Skin epidermis (tissue), 12 donors: ENCODE data around the gene BTNL3.
"Not testable (repeated sequence)": the region's sequence is repeated elsewhere in the genome, so short reads cannot be mapped to it uniquely, and the experiment has no call there.

ENCODE experiments used
- H3K27ac ChIP-seq, 21 experiments: fragments of 200-600 bp; sonication (generic) in 11 of 21; one replicate each; pipeline ENCODE4 v1.5.0; 2020; ENCODE audit warnings: mild to moderate bottlenecking in 3 of 21, inconsistent platforms in 2 of 21, moderate library complexity in 2 of 21
- H3K4me3 ChIP-seq, 7 experiments: fragments of 200-600 bp; sonication (generic) in 2 of 7; one replicate each; pipeline ENCODE4 v1.5.0; 2020; ENCODE audit warnings: inconsistent platforms in 2 of 7, mild to moderate bottlenecking in 2 of 7, moderate library complexity in 1 of 7

Gene BTNL3

DNA sequence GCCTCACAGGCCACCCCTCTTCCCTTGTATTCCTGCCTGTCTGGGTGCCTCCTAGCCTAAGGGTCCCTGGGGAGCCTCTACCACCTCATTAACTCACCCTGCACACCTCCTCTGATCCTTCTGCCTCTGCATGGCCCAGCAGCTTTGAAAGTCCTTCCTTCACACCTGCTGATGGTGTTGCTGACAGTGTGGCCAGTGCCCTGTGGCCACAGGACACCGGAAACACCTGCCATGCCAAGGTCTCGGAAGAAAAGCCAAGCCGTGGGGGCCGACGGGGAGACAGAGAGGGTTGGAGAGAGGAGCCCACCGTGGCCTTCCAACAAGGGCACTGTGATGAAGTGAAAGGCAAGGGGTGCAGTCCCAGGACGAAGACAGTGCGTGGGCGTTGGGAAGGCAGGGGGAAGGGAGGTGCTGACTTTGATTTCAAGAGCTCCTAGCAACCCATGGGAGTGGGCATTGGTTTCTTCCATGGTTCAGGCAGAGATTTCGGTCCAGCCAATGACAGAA is 55.5 kb downstream of the BTNL3 start:
- Histone ChIP-seq H3K4me3 (no peak overlapping the region), H3K27ac (peak overlapping the region in 2 of 21 experiments; percentile 16 to 38)

DNA sequence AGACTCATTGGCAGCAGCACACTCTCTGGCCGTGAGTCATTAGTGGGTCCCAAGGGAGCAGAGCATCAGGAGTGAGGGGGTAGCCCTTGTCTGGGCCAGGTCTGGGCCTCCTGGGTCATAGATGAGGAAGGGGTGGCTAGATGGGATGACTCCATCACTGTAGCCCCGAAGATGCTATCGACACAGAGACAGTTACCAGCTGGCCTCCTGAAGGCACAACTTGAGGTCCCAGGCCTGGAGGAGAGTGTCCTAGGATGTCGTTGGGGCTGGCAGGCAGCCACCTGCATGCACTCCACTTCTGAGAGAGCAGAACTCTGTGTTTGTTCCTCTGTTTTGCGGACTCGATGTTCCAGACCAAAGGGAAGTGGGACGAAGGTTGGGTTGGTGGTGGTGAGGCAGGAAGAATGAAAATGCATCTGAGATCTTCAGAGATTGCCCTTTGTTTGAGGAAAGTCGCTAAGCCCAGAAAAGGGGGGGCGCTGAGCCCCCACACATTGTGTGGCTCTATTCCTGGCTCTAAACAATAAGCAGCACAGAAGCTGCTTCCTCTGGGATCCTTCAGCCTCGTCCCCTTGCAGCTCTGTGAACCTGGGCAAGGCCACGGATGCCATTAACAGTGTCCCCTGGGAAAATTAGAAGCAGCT is 56.1 kb downstream of the BTNL3 start:
- no peak overlapping the region for H3K27ac ChIP-seq
- H3K4me3 ChIP-seq = no peak overlapping the region

DNA sequence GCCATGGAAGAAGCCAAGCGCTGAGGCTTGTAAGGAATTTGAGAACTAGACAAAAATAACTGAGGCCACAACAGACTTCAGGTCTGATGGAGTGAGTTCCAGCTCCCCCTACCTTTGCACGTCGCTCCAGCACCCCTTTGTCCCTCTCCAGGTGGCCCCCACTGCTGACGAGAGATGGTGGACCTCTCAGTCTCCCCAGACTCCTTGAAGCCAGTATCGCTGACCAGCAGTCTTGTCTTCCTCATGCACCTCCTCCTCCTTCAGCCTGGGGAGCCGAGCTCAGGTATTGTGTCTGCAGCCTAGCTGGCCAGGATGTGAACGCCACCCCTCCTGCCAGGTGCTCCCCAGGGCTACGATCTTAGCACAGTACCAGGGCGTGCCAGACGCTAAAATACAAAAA is 56.7 kb downstream of the BTNL3 start:
- no peak overlapping the region for H3K27ac ChIP-seq
- no peak overlapping the region for H3K4me3 ChIP-seq

DNA sequence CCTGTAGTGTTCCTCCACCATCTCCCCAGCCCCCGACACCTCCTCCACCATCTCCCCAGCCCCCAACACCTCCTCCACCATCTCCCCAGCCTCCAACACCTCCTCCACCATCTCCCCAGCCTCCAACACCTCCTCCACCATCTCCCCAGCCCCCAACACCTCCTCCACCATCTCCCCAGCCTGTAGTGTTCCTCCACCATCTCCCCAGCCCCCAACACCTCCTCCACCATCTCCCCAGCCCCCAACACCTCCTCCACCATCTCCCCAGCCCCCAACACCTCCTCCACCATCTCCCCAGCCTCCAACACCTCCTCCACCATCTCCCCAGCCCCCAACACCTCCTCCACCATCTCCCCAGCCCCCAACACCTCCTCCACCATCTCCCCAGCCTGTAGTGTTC is 57.2 kb downstream of the BTNL3 start:
- not testable (repeated sequence) for H3K27ac ChIP-seq, H3K4me3 ChIP-seq

DNA sequence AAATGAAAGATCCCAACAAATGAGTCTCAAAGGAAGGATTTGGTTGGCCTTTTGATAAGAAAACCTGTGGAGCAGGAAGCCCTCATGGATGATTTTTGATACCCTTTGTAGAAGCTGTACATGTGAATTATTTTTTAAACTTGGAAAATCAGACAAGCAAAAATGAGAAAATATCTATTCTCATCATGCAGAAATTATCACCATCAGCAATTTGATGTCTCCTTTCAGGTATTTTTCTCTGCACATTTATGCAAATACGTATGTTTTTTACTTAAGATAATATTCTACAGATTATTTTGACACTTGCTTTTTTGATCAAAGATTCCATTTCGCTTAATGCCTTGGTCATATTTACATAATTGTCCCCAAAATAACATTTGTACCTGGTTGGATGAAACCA is 58.6 kb downstream of the BTNL3 start:
- H3K27ac ChIP-seq = no peak overlapping the region
- H3K4me3 ChIP-seq = no peak overlapping the region

DNA sequence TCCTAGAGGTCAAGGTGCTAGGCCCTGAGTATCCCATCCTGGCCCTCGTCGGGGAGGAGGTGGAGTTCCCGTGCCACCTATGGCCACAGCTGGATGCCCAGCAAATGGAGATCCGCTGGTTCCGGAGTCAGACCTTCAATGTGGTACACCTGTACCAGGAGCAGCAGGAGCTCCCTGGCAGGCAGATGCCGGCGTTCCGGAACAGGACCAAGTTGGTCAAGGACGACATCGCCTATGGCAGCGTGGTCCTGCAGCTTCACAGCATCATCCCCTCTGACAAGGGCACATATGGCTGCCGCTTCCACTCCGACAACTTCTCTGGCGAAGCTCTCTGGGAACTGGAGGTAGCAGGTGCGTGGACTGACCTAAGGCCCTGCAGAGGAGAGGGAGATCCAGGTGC is 59.3 kb downstream of the BTNL3 start:
- H3K4me3 ChIP-seq = no peak overlapping the region
- H3K27ac ChIP-seq = no peak overlapping the region

DNA sequence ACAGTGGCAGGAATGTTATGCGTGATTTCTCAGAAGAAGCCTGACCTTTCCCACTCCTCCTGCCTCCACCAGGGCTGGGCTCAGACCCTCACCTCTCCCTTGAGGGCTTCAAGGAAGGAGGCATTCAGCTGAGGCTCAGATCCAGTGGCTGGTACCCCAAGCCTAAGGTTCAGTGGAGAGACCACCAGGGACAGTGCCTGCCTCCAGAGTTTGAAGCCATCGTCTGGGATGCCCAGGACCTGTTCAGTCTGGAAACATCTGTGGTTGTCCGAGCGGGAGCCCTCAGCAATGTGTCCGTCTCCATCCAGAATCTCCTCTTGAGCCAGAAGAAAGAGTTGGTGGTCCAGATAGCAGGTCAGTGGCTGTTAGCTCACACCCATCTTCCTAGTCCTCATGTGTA is 61.4 kb downstream of the BTNL3 start:
- H3K4me3 ChIP-seq = no peak overlapping the region
- H3K27ac ChIP-seq = no peak overlapping the region

DNA sequence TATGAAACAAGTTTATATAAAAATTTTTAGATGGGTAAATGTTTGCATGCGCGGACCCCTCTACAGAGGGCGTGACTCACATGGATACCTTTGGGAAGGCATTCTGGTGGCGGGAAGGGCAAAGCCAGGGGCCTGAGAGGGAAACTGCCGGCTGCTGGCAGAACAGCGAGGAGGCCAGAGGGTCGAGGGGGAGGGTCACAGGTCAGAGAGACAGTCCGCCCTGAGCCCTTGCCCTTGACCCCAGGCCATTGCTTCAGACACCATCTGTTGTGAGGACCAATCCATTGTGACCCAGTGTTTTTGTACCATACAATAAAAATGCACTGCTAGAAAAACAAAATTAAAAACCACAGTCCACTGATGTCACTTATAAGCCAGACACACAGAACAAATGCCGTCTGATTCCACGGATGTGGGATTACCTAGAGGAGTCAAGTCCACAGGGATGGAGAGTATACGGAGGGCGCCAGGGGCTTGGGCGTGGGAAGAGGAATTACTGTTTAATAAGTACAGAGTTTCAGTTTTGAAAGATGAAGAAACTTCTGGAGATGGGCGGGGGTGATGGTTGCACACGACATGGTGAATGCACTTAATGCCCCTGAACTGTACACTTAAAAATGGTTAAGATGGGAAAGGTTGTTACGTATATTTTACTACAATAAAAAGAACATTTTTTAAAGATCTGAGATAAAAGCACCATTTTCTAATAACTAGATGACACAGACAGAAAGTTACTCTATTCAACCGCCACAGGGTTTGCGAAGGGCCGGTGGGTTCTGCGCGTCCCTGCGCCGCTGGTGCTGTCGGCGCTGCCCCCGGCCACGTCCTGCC is 63.4 kb downstream of the BTNL3 start:
- Histone ChIP-seq H3K4me3 (peak overlapping the region in 6 of 7 experiments; percentile 19 to 62 (median 45)), H3K27ac (peak overlapping the region in 2 of 21 experiments; percentile 17 to 34)

DNA sequence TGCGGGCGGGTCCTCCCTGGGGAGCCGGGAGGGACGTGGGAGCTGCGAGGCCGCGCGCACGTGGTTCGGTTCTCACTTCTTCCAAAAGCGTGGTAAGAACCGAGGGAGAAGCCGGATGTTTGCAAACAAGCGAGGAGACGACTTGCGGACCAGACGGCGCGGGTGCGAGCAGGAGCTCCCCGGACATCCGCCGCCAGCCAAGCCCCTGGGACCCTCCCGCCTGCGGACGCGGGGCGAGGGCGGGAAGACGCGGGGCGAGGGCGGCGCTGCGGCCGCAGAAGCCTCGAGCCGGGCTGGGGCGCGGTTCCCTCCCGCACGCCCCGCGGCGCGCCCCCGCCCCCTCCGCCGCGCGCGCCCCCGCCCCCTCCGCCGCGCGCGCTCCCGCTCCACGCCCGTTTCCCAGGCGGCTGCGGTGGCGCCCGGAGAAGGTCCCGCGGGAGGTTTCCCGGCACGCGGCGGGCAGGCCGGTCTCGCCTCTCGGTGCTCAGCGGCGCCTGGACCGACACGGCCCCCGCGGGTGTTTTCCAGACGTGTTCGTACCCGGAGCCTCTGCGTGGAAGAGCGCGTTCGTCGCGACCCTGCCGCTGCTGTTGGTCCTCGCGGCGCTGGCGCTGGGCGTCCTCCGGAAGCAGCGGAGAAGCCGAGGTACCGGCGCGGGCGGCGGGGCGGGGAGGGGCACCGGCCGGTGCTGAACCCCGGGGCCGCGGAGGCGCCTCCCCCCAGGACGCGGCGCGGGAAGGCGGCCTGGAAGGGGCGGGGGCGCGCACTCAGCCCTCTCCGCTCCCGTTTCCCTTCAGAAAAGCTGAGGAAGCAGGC is 64.2 kb downstream of the BTNL3 start:
- Histone ChIP-seq H3K27ac (peak overlapping the region in 5 of 21 experiments; percentile 17 to 50 (median 42)), H3K4me3 (peak overlapping the region; percentile 21 to 62 (median 43))

DNA sequence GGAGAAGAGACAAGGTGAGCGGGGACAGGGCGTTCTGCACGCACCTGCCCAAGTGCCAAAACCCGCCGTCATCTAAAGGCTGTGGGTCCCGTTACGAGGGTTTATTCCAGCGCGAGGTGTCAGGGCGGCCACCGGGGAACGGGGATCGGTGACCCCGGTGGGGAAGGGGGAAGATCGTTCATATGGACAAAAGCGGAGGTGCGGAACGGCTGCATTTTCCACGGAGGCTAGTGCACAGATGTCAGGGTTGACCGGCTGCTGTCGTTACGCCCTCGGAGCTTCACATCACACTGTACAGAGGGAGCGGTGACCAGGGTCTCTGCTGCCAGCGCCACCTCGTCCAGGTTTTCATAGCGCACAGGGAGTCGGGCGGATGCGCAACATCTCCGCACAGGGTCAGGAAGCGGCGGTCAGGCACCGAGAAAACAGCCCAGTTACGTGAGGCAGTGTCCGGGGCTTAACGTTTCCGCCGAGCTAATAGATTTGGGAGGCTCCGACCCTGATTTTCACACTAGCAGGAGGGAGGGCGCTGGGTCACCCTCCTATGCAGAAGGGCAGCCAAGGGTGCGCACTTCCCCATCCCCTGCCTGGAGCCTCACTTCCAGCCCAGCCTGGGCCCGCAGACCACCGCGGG is 65.0 kb downstream of the BTNL3 start:
- H3K27ac ChIP-seq = peak overlapping the region in 3 of 21 experiments; percentile 42 to 50 (median 43)
- H3K4me3 ChIP-seq = peak overlapping the region; percentile 21 to 62 (median 43)

DNA sequence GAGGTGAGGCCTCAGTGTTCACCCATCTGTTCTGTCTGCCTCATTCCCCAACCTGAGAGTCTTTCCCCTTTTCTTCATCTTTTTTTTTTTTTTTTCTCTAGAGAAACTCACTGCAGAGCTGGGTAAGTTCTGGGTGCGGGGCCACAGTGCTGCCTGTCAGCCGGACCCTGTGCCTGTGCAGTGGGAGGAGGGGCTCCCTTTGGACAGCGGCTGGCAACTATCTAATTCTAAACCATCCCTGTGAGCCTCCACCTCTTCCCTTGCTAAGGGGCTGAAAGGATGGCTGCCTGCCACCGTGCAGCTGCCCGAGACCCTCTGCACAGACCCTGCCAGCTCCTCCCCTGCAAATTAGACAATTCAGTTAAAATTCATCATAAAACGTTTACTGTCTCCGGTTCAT is 65.5 kb downstream of the BTNL3 start:
- peak overlapping the region in 4 of 7 experiments; percentile 41 to 62 (median 54) for H3K4me3 ChIP-seq

DNA sequence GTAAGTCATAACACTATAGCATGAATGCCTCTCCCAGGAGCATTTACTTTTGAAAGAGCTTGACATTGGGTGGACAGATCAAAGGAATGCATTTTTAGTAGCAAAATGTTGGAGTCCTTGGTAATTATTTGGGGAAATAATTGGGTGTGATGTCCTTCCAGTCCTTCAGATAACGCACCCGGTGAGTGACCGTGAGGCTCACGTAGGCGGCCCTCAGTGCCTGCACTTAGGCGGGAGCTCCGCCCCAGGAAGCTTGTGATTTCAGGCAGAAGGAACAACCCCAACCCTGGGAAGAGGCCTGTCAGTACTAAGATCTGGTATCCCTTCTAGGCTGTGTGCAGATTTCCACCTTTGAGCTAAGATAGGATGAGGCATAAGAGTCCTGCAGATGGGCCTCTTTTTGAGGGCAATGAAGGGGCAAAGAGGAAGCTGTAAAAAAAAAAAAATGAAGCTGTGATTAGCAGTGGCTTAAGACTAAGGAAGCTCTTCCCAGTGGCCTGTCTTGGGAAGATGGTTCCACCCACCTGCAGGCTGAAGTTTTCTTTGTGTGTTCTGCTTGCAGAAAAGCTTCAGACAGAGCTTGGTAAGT is 66.3 kb downstream of the BTNL3 start:
- Histone ChIP-seq H3K4me3 (no peak overlapping the region), H3K27ac (no peak overlapping the region)

More for the DNA sequence above, 65.5 kb downstream of the BTNL3 start:
- H3K27ac ChIP-seq = no peak overlapping the region
